Sigmoid colon (tissue), 7 donors: ENCODE results near the gene PSMB7. TPM values are rescaled to one million over a fixed set of nuclear protein-coding genes. Genes with fewer than 3 reads are reported as not detected.

Experiments
- DNase-seq: peaks from one replicate; pipeline ENCODE4 v3.0.0-alpha.2; 2019
- H3K27ac ChIP-seq, 4 donors: fragments of 200-600 bp; sonication (generic); one replicate each; pipeline ENCODE4 v1.5.1; 2016 to 2019; ENCODE audit warnings: mild to moderate bottlenecking in 1 of 4
- H3K27me3 ChIP-seq, 3 donors: fragments of 200-600 bp; sonication (generic); one replicate each; pipeline ENCODE4 v1.5.1; 2019; ENCODE audit warnings: mild to moderate bottlenecking in 1 of 3
- H3K36me3 ChIP-seq, 4 donors: fragments of 200-600 bp; sonication (generic); one replicate each; pipeline ENCODE4 v1.5.1; 2016 to 2019
- H3K4me1 ChIP-seq, 4 donors: fragments of 200-600 bp; sonication (generic); one replicate each; pipeline ENCODE4 v1.5.1; 2017 to 2019
- H3K4me3 ChIP-seq, 4 donors: fragments of 200-600 bp; sonication (generic); one replicate each; pipeline ENCODE4 v1.5.1; 2017 to 2019; ENCODE audit warnings: mild to moderate bottlenecking in 2 of 4, moderate library complexity in 1 of 4
- H3K9me3 ChIP-seq, 4 donors: fragments of 200-600 bp in 3 of 4; sonication (generic) in 3 of 4; one replicate each; pipeline versions ENCODE4 v1.5.1 to v1.6.1; 2013 to 2019
- CTCF ChIP-seq, 4 experiments: fragments of 450-650 bp in 3 of 4; fragments of 200-600 bp in 1 of 4; IDR thresholded peaks; one replicate each; pipeline ENCODE4 v1.5.1; 2016 to 2019; ENCODE audit warnings: antibody characterized with exemption in 4 of 4, mild to moderate bottlenecking in 3 of 4, moderate library complexity in 2 of 4
- EP300 ChIP-seq, 4 donors: sonication (generic); formaldehyde crosslinking; IDR thresholded peaks; one replicate each; pipeline ENCODE4 v1.6.1; 2017; ENCODE audit warnings: antibody characterized with exemption in 4 of 4
- POLR2A ChIP-seq, 2 donors: fragments of 450-650 bp; IDR thresholded peaks; one replicate each; pipeline ENCODE4 v1.6.1; 2016; ENCODE audit warnings: antibody characterized with exemption in 2 of 2, mild to moderate bottlenecking in 2 of 2, moderate library complexity in 2 of 2
- POLR2AphosphoS5 ChIP-seq, 4 donors: sonication (generic); formaldehyde crosslinking; IDR thresholded peaks; one replicate each; pipeline ENCODE4 v1.6.1; 2017; ENCODE audit warnings: antibody characterized with exemption in 4 of 4
- WGBS, 2 donors: extraction: QIAGEN DNeasy Blood & Tissue Kit; methylation state at CpG; one replicate each; pipeline ENCODE4 v1.1.7; 2013; 5-methylcytosine and 5-hydroxymethylcytosine counted together
- intact Hi-C: fragments of 100-400 bp; cut with DNase I; formaldehyde crosslinking; loops from one replicate; pipeline ENCODE4 v1.15.1; 2023
- polyA plus RNA-seq, 3 donors: library from polyadenylated mRNA; stranded (reverse); fragments of 200-250 nt; gene quantifications; one replicate each; pipeline ENCODE4 v1.2.3, GENCODE V29; 2013
- total RNA-seq, 4 donors: library from RNA; depleted of rRNA; stranded (reverse); fragments of >200 nt; gene quantifications; one replicate each; pipeline ENCODE4 v1.1.0, GENCODE V29; 2016
- donor health status: healthy with polysubstance abuse.
- donor health status: Bipolar disorder and iron deficiency.
- donor health status: healthy.

The PSMB7 gene
- total and polyA plus RNA-seq, 7 donors, result 136 to 179 (median 171) TPM

- no peak for TF ChIP-seq CTCF (IDR thresholded peaks at IDR 0.05)
- no peak for TF ChIP-seq EP300 (IDR thresholded peaks at IDR 0.05)
- TF ChIP-seq POLR2A (IDR thresholded peaks at IDR 0.05), result no peak
- TF ChIP-seq POLR2AphosphoS5 (IDR thresholded peaks at IDR 0.05), result no peak
- Histone ChIP-seq H3K27me3 (no peaks in the 10 kb centered on the region), H3K36me3 (no peaks in the 10 kb centered on the region), H3K4me1 (peaks cover 0 to 6% (median 1%) of the 10 kb centered on the region in 4 donors), H3K9me3 (no peaks in the 10 kb centered on the region), H3K27ac (no peak overlapping the region), H3K4me3 (no peak overlapping the region)
- intact Hi-C loops, result loop anchor here (10.0 kb wide), 1 partner anchor 111 kb away; no protein-coding TSS in a partner anchor
- DNase-seq, result peak; percentile 52
- WGBS, 2 donors, result 56 to 61% methylated on average over 11 of the region's 11 CpGs
Observed at GRCh38 chr9:124423591-124423990, 8.3 kb upstream of the PSMB7 start.

DNA sequence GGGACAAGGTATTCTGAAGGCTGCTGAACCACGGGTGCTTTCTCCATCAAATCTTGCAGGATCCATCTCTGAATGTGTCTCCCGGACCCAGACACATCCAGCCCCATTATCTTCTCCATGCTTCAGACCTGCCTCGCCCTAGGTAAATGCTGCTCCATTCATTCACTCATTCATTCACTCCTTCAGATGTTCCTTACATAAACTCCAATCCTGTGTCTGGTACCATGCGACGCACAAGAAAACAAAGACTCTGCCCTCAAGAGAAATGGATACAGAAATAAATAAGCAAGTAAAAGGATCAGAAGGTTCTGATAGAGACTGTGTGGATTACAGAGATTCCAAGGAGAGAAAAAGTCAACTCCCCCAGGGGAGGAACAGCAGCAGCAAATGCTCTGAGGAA, 7.9 kb upstream of the PSMB7 start:
- peak; percentile 20 for DNase-seq
- Histone ChIP-seq H3K9me3 (no peaks in the 10 kb centered on the region), H3K36me3 (no peaks in the 10 kb centered on the region), H3K4me3 (no peak overlapping the region), H3K27me3 (no peaks in the 10 kb centered on the region), H3K4me1 (peaks cover 0 to 6% (median 1%) of the 10 kb centered on the region in 4 donors), H3K27ac (no peak overlapping the region)
- intact Hi-C loops, result loop anchor here (10.0 kb wide), 1 partner anchor 112 kb away; no protein-coding TSS in a partner anchor
- WGBS, 2 donors, result 76 to 87% methylated on average over 5 of the region's 5 CpGs
- TF ChIP-seq EP300 (IDR thresholded peaks at IDR 0.05) (no peak), POLR2AphosphoS5 (IDR thresholded peaks at IDR 0.05) (no peak), POLR2A (IDR thresholded peaks at IDR 0.05) (no peak), CTCF (IDR thresholded peaks at IDR 0.05) (no peak)

DNA sequence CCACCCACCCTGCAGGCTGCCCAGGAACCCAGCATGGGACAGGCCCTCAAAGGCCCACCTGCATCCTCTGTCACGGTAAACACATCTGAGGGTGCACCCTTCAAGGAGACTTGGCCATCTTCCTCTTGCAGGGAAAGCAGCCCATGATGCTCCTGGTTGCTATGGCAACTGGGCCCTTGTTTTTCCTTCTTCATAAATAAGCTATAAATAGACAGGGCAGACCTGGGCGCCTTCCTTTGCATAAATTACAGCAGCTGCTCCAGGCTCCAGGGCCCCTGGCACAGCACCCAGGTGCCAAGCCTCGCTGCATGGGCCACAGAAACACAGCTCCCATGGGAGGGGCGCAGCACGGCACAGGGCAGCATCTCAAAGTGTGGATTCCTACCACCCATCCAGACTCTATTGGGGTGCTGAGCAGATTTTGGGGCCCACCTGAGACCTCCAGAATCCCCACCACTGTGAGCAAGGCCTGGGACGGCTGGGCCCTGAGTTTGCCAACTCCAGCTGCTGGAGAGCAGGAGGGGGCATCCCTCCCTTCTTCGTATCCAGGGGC, 5.8 kb upstream of the PSMB7 start:
- peak; percentile 53 for DNase-seq
- Histone ChIP-seq H3K4me3 (no peak overlapping the region), H3K9me3 (no peaks in the 10 kb centered on the region), H3K4me1 (peaks cover 0 to 6% (median 1%) of the 10 kb centered on the region in 4 donors), H3K27me3 (no peaks in the 10 kb centered on the region), H3K27ac (no peak overlapping the region), H3K36me3 (no peaks in the 10 kb centered on the region)
- WGBS, 2 donors, result 62 to 76% methylated on average over 7 of the region's 7 CpGs
- TF ChIP-seq POLR2A (IDR thresholded peaks at IDR 0.05) (no peak), EP300 (IDR thresholded peaks at IDR 0.05) (no peak), POLR2AphosphoS5 (IDR thresholded peaks at IDR 0.05) (no peak), CTCF (IDR thresholded peaks at IDR 0.05) (no peak)
- intact Hi-C loops, result loop anchor here (10.0 kb wide), 1 partner anchor 114 kb away; no protein-coding TSS in a partner anchor

DNA sequence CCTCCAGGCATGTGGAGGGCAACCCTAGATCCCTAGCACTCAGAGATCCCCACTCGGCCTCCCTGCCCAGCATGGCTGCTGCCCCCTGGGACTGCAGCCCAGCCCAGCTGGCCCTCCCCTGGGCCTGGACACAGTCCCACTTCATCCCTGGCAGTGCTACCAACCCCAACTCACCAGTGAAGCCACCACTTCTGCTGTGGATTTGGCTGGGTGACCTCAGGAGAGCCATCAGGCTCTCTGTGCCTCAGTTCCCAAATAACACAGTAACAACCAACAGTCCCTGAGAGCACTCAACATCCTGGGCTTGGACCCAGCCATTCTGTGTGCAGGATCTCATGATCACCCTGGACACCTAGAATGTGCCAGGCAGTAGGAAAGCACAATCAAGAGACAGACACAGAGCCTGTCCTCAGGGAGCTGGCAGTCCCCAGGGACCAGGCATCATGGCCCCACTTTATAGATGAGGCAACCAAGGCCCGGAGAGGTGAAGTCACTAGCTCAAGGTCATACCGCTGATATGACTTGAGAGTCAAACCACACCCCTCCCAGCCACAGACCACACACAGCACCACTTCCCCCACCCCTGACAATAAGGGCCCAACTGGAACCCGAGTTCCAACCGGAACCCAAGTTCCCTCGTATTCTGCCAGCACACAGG, 4.7 kb upstream of the PSMB7 start:
- intact Hi-C loops, result loop anchor here (10.0 kb wide), 1 partner anchor 115 kb away; no protein-coding TSS in a partner anchor
- Histone ChIP-seq H3K9me3 (no peaks in the 10 kb centered on the region), H3K4me3 (no peak overlapping the region), H3K36me3 (no peaks in the 10 kb centered on the region), H3K27ac (no peak overlapping the region), H3K27me3 (no peaks in the 10 kb centered on the region), H3K4me1 (peaks cover 0 to 6% (median under 1%) of the 10 kb centered on the region in 4 donors)
- 65 to 68% methylated on average over 6 of the region's 6 CpGs for WGBS, 2 donors
- no peak for DNase-seq
- TF ChIP-seq POLR2A (IDR thresholded peaks at IDR 0.05) (no peak), CTCF (IDR thresholded peaks at IDR 0.05) (peak in 2 of 4 experiments; percentile 2 to 4)
